HepG2 (cell line): ENCODE results near the gene GGA2. TPM values are rescaled to one million over a fixed set of nuclear protein-coding genes. Genes with fewer than 3 reads are reported as not detected.
A peak's percentile ranks its signal among the peaks of the same experiment; 100 is the strongest.

Experiments
- CHD4 ChIP-seq: fragments of 200-600 bp; sonication (generic); IDR thresholded peaks from 2 replicates; pipeline ENCODE4 v1.7.0; 2017; ENCODE audit warnings: mild to moderate bottlenecking, low read length, borderline replicate concordance
- DNMT3B ChIP-seq: conservative IDR thresholded peaks from 2 replicates; pipeline ENCODE4 v1.6.1; 2016; ENCODE audit warnings: missing biosample characterization, control low read depth
- GTF3A ChIP-seq: sonication (generic); formaldehyde crosslinking; conservative IDR thresholded peaks from 2 replicates; pipeline ENCODE4 v1.4.0; 2020; ENCODE audit warnings: mild to moderate bottlenecking, missing genetic modification reagents
- JUND ChIP-seq: sonication (generic); formaldehyde crosslinking; IDR thresholded peaks from 2 replicates; pipeline ENCODE4 v1.8.0; 2022; ENCODE audit warnings: mild to moderate bottlenecking, missing genetic modification reagents
- KDM5B ChIP-seq: sonication (generic); formaldehyde crosslinking; IDR thresholded peaks from 2 replicates; pipeline ENCODE4 v1.4.0; 2020; ENCODE audit warnings: missing genetic modification reagents, mild to moderate bottlenecking, borderline replicate concordance
- KLF15 ChIP-seq: sonication (generic); formaldehyde crosslinking; IDR thresholded peaks from 2 replicates; pipeline ENCODE4 v1.8.1; 2023; ENCODE audit warnings: borderline replicate concordance, mild to moderate bottlenecking, inconsistent platforms, missing genetic modification reagents, mixed read lengths
- MTF2 ChIP-seq: sonication (generic); formaldehyde crosslinking; IDR thresholded peaks from 2 replicates; pipeline ENCODE4 v1.5.0; 2020; ENCODE audit warnings: missing genetic modification reagents, borderline replicate concordance
- NFIC ChIP-seq: IDR thresholded peaks from 2 replicates; pipeline ENCODE4 v1.6.1; 2012; ENCODE audit warnings: mild to moderate bottlenecking, low read length, inconsistent platforms
- PTBP1 ChIP-seq: fragments of 200-400 bp; formaldehyde crosslinking; IDR thresholded peaks from 2 replicates; pipeline ENCODE4 v1.6.1; 2018; ENCODE audit warnings: low read length, low read depth; ENCODE audit not compliant: poor library complexity, severe bottlenecking
- SALL1 ChIP-seq: sonication (generic); formaldehyde crosslinking; IDR thresholded peaks from 2 replicates; pipeline ENCODE4 v1.8.0; 2022; ENCODE audit warnings: mild to moderate bottlenecking, missing genetic modification reagents
- SCMH1 ChIP-seq: sonication (generic); formaldehyde crosslinking; IDR thresholded peaks from 2 replicates; pipeline ENCODE4 v1.9.0; 2021; ENCODE audit warnings: missing genetic modification reagents, mild to moderate bottlenecking, borderline replicate concordance
- ZC3H13 ChIP-seq: sonication (generic); formaldehyde crosslinking; IDR thresholded peaks from 2 replicates; pipeline ENCODE4 v1.8.1; 2023; ENCODE audit warnings: mild to moderate bottlenecking, missing genetic modification reagents, moderate library complexity
- ZFP82 ChIP-seq: sonication (generic); formaldehyde crosslinking; IDR thresholded peaks from 2 replicates; pipeline ENCODE4 v1.5.1; 2020; ENCODE audit warnings: mild to moderate bottlenecking, missing genetic modification reagents, borderline replicate concordance
- ZMYM3 ChIP-seq: sonication (generic); formaldehyde crosslinking; IDR thresholded peaks from 2 replicates; pipeline ENCODE4 v1.5.1; 2020; ENCODE audit warnings: mild to moderate bottlenecking, missing genetic modification reagents
- ZNF230 ChIP-seq: sonication (generic); formaldehyde crosslinking; IDR thresholded peaks from 2 replicates; pipeline ENCODE4 v1.4.0; 2020; ENCODE audit warnings: mild to moderate bottlenecking, missing genetic modification reagents
- ZNF264 ChIP-seq: sonication (generic); formaldehyde crosslinking; IDR thresholded peaks from 2 replicates; pipeline ENCODE4 v1.4.0; 2020; ENCODE audit warnings: missing genetic modification reagents
- ZNF354B ChIP-seq: sonication (generic); formaldehyde crosslinking; IDR thresholded peaks from 2 replicates; pipeline ENCODE4 v1.8.0; 2022; ENCODE audit warnings: mild to moderate bottlenecking, missing genetic modification reagents
- ZSCAN22 ChIP-seq: sonication (generic); formaldehyde crosslinking; IDR thresholded peaks from 2 replicates; pipeline ENCODE4 v1.4.0; 2020; ENCODE audit warnings: mild to moderate bottlenecking, missing genetic modification reagents
- polyA plus RNA-seq, 8 experiments: library from polyadenylated mRNA; depleted of rRNA in 3 of 8; stranded (reverse) in 7 of 8; unstranded in 1 of 8; fragments of >200 nt; fragmentation: Illumina TruSeq in 4 of 8; extraction: Trizol in 4 of 8; gene quantifications; 2 replicates each; pipeline versions ENCODE4 v1.2.1 to v1.2.3, GENCODE V29; 2011 to 2016; ENCODE audit warnings: low read depth in 4 of 8, missing spikeins in 1 of 8, mixed read lengths in 1 of 8; ENCODE audit not compliant: insufficient read depth in 1 of 8
- total RNA-seq, 5 experiments: library from RNA; depleted of rRNA; stranded (reverse); fragments of >200 nt; fragmentation: Illumina TruSeq; extraction: Trizol; gene quantifications; 2 replicates each; pipeline ENCODE4 v1.2.3, GENCODE V29; 2016; ENCODE audit warnings: low read depth in 1 of 5
- TF ChIP-seq, protein P1 (sequence below): sonication (generic); formaldehyde crosslinking; IDR thresholded peaks from 2 replicates; pipeline ENCODE4 v1.8.0; 2022; ENCODE audit warnings: mild to moderate bottlenecking, missing genetic modification reagents, borderline replicate concordance
- TF ChIP-seq, protein P2 (sequence below): IDR thresholded peaks from 2 replicates; pipeline ENCODE4 v1.6.1; 2016; ENCODE audit warnings: low read depth
- TF ChIP-seq, protein P3 (sequence below): sonication (generic); formaldehyde crosslinking; IDR thresholded peaks from 2 replicates; pipeline ENCODE4 v1.4.0; 2020; ENCODE audit warnings: missing genetic modification reagents, mild to moderate bottlenecking, borderline replicate concordance
- TF ChIP-seq, protein P4 (sequence below): sonication (generic); formaldehyde crosslinking; IDR thresholded peaks from 2 replicates; pipeline ENCODE4 v1.8.0; 2022; ENCODE audit warnings: mild to moderate bottlenecking, missing genetic modification reagents, moderate library complexity
- TF ChIP-seq, protein P5 (sequence below): sonication (generic); formaldehyde crosslinking; IDR thresholded peaks from 2 replicates; pipeline ENCODE4 v1.4.0; 2020; ENCODE audit warnings: mild to moderate bottlenecking, missing genetic modification reagents

GGA2 gene
- total and polyA plus RNA-seq, 2 of the 13 experiments (the other 11 are each of a cell fraction or from before 2014, with no cell fraction given): 51.5 to 69.8 TPM

DNA sequence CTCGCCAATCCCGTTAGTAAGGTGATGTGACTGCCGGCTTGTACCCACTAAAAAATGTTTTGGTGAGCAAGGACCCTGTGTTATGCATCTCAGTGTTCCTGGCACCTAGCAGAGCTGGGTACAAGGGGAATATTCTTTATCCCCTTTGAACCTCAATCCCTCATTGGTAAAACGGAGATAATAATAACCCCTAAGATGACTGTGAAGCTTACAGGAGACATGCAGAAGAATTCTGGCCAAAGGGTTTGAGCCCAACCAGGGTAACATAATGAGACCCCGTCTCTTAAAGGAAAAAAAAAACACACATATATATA lies 896 bp downstream of the GGA2 start (continued):
- TF ChIP-seq SCMH1 (CRISPR knock-in tag) (no peak), KLF15 (no peak), ZFP82 (CRISPR knock-in tag) (no peak), ZNF230 (no peak), ZNF354B (CRISPR knock-in tag) (peak; percentile 69; the same call in 1 of the 2 replicates), KDM5B (CRISPR knock-in tag) (no peak), PTBP1 (no peak), SALL1 (CRISPR knock-in tag) (no peak), CHD4 (no peak), ZC3H13 (CRISPR knock-in tag) (no peak), ZNF264 (0 out of 2 replicates have a peak, but pooled peaks have one; percentile 32), ZMYM3 (no peak), GTF3A (no peak), DNMT3B (CRISPR knock-in tag) (0 out of 2 replicates have a peak, but pooled peaks have one; percentile 21), MTF2 (CRISPR knock-in tag) (no peak), NFIC (no peak), JUND (no peak), ZSCAN22 (0 out of 2 replicates have a peak, but pooled peaks have one; percentile 14)
- TF ChIP-seq, protein P1, sequence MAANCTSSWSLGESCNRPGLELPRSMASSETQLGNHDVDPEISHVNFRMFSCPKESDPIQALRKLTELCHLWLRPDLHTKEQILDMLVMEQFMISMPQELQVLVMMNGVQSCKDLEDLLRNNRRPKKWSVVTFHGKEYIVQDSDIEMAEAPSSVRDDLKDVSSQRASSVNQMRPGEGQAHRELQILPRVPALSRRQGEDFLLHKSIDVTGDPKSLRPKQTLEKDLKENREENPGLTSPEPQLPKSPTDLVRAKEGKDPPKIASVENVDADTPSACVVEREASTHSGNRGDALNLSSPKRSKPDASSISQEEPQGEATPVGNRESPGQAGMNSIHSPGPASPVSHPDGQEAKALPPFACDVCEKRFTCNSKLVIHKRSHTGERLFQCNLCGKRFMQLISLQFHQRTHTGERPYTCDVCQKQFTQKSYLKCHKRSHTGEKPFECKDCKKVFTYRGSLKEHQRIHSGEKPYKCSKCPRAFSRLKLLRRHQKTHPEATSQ: 0 out of 2 replicates have a peak, but pooled peaks have one; percentile 38
- TF ChIP-seq, protein P2, sequence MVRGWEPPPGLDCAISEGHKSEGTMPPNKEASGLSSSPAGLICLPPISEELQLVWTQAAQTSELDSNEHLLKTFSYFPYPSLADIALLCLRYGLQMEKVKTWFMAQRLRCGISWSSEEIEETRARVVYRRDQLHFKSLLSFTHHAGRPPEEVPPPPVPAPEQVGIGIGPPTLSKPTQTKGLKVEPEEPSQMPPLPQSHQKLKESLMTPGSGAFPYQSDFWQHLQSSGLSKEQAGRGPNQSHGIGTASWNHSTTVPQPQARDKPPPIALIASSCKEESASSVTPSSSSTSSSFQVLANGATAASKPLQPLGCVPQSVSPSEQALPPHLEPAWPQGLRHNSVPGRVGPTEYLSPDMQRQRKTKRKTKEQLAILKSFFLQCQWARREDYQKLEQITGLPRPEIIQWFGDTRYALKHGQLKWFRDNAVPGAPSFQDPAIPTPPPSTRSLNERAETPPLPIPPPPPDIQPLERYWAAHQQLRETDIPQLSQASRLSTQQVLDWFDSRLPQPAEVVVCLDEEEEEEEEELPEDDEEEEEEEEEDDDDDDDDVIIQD (CRISPR knock-in tag): 0 out of 2 replicates have a peak, but pooled peaks have one; percentile 6
- TF ChIP-seq, protein P3, sequence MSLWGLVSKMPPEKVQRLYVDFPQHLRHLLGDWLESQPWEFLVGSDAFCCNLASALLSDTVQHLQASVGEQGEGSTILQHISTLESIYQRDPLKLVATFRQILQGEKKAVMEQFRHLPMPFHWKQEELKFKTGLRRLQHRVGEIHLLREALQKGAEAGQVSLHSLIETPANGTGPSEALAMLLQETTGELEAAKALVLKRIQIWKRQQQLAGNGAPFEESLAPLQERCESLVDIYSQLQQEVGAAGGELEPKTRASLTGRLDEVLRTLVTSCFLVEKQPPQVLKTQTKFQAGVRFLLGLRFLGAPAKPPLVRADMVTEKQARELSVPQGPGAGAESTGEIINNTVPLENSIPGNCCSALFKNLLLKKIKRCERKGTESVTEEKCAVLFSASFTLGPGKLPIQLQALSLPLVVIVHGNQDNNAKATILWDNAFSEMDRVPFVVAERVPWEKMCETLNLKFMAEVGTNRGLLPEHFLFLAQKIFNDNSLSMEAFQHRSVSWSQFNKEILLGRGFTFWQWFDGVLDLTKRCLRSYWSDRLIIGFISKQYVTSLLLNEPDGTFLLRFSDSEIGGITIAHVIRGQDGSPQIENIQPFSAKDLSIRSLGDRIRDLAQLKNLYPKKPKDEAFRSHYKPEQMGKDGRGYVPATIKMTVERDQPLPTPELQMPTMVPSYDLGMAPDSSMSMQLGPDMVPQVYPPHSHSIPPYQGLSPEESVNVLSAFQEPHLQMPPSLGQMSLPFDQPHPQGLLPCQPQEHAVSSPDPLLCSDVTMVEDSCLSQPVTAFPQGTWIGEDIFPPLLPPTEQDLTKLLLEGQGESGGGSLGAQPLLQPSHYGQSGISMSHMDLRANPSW (CRISPR knock-in tag): no peak
- TF ChIP-seq, protein P4, sequence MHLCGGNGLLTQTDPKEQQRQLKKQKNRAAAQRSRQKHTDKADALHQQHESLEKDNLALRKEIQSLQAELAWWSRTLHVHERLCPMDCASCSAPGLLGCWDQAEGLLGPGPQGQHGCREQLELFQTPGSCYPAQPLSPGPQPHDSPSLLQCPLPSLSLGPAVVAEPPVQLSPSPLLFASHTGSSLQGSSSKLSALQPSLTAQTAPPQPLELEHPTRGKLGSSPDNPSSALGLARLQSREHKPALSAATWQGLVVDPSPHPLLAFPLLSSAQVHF (CRISPR knock-in tag): no peak
- TF ChIP-seq, protein P5, sequence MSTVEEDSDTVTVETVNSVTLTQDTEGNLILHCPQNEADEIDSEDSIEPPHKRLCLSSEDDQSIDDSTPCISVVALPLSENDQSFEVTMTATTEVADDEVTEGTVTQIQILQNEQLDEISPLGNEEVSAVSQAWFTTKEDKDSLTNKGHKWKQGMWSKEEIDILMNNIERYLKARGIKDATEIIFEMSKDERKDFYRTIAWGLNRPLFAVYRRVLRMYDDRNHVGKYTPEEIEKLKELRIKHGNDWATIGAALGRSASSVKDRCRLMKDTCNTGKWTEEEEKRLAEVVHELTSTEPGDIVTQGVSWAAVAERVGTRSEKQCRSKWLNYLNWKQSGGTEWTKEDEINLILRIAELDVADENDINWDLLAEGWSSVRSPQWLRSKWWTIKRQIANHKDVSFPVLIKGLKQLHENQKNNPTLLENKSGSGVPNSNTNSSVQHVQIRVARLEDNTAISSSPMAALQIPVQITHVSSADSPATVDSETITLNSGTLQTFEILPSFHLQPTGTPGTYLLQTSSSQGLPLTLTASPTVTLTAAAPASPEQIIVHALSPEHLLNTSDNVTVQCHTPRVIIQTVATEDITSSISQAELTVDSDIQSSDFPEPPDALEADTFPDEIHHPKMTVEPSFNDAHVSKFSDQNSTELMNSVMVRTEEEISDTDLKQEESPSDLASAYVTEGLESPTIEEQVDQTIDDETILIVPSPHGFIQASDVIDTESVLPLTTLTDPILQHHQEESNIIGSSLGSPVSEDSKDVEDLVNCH (CRISPR knock-in tag): no peak
